Cardiac fibroblast (primary cell): ENCODE measurements around the gene TPGS1.
A peak's percentile ranks its signal among the peaks of the same experiment; 100 is the strongest.

Experiments used
- DNase-seq, 2 donors: peaks; one replicate each; pipeline versions ENCODE4 v3.0.0 to v3.0.0-alpha.2; 2010; ENCODE audit warnings: low read depth in 2 of 2
- H3K4me3 ChIP-seq, 2 donors: replicated peaks in 1 of 2; 1 replicate in 1 of 2; 2 replicates in 1 of 2; pipeline ENCODE4 v1.5.1; 2011; ENCODE audit warnings: low read depth in 2 of 2, low read length in 2 of 2, mild to moderate bottlenecking in 2 of 2, moderate library complexity in 1 of 2
- CTCF ChIP-seq: IDR thresholded peaks from one replicate; pipeline ENCODE4 v1.5.1; 2011; ENCODE audit warnings: low read depth, mild to moderate bottlenecking, low read length, inconsistent platforms

TPGS1 gene

GRCh38 chr19:513368-514165, 6.3 kb downstream of the TPGS1 start:
- DNase-seq, result no peak
- no peak for TF ChIP-seq CTCF
- H3K4me3 ChIP-seq, result no peak overlapping the region

- TF ChIP-seq CTCF, result no peak
- no peak overlapping the region for H3K4me3 ChIP-seq
- DNase-seq, result no peak
Observed at GRCh38 chr19:514166-514663, 6.9 kb downstream of the TPGS1 start.

- no peak overlapping the region for H3K4me3 ChIP-seq
- no peak for TF ChIP-seq CTCF
- DNase-seq, result peak in 1 of 2 donors; percentile 91
Observed at GRCh38 chr19:517721-518597, 10.7 kb downstream of the TPGS1 start.

GRCh38 chr19:518598-519231, 11.4 kb downstream of the TPGS1 start:
- DNase-seq, result peak in 1 of 2 donors; percentile 12
- no peak overlapping the region for H3K4me3 ChIP-seq
- TF ChIP-seq CTCF, result no peak

GRCh38 chr19:519449-519865, 12.2 kb downstream of the TPGS1 start:
- TF ChIP-seq CTCF, result no peak
- H3K4me3 ChIP-seq, result no peak overlapping the region
- no peak for DNase-seq

- no peak overlapping the region for H3K4me3 ChIP-seq
- DNase-seq, result no peak
- no peak for TF ChIP-seq CTCF
Observed at GRCh38 chr19:522726-523125, 15.4 kb downstream of the TPGS1 start.
